WERI-Rb-1 (cell line): Measurements from ENCODE around the gene B3GLCT.

Experiments
- DNase-seq: peaks from one replicate; pipeline ENCODE4 v3.0.0-alpha.2; 2020
- H3K27ac ChIP-seq: fragments of 250-450 bp; sonication (Bioruptor Pico); 2 replicates; pipeline ENCODE4 v1.5.1; 2020; ENCODE audit warnings: mild to moderate bottlenecking, moderate library complexity
- H3K27me3 ChIP-seq: fragments of 250-450 bp; sonication (Bioruptor Pico); 2 replicates; pipeline ENCODE4 v1.5.1; 2021; ENCODE audit warnings: mild to moderate bottlenecking, low read depth, moderate library complexity; ENCODE audit not compliant: insufficient read depth, severe bottlenecking
- H3K36me3 ChIP-seq: fragments of 250-450 bp; sonication (Bioruptor Pico); 2 replicates; pipeline ENCODE4 v1.5.1; 2020; ENCODE audit warnings: mild to moderate bottlenecking, moderate library complexity
- H3K4me3 ChIP-seq: 2 replicates; pipeline ENCODE4 v1.5.1; 2011; ENCODE audit warnings: low read depth, mild to moderate bottlenecking, control low read depth, low read length
- H3K9me3 ChIP-seq: fragments of 250-450 bp; sonication (Bioruptor Pico); 2 replicates; pipeline ENCODE4 v1.5.1; 2021; ENCODE audit warnings: mild to moderate bottlenecking, moderate library complexity; ENCODE audit not compliant: severe bottlenecking
- TF ChIP-seq, protein P1 (sequence below): IDR thresholded peaks from 2 replicates; pipeline ENCODE4 v1.5.1; 2011; ENCODE audit warnings: low read depth, mild to moderate bottlenecking, control low read depth, inconsistent platforms, low read length

B3GLCT gene

GRCh38 chr13:31242916-31243315, 43.1 kb downstream of the B3GLCT start:
- H3K4me3 ChIP-seq, result no peak overlapping the region
- H3K36me3 ChIP-seq, result no peaks in the 10 kb centered on the region
- TF ChIP-seq, protein P1, sequence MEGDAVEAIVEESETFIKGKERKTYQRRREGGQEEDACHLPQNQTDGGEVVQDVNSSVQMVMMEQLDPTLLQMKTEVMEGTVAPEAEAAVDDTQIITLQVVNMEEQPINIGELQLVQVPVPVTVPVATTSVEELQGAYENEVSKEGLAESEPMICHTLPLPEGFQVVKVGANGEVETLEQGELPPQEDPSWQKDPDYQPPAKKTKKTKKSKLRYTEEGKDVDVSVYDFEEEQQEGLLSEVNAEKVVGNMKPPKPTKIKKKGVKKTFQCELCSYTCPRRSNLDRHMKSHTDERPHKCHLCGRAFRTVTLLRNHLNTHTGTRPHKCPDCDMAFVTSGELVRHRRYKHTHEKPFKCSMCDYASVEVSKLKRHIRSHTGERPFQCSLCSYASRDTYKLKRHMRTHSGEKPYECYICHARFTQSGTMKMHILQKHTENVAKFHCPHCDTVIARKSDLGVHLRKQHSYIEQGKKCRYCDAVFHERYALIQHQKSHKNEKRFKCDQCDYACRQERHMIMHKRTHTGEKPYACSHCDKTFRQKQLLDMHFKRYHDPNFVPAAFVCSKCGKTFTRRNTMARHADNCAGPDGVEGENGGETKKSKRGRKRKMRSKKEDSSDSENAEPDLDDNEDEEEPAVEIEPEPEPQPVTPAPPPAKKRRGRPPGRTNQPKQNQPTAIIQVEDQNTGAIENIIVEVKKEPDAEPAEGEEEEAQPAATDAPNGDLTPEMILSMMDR, result no peak
- H3K27ac ChIP-seq, result no peak overlapping the region
- DNase-seq, result no peak
- no peaks in the 10 kb centered on the region for H3K27me3 ChIP-seq
- no peaks in the 10 kb centered on the region for H3K9me3 ChIP-seq

- DNase-seq, result no peak
- Histone ChIP-seq H3K36me3 (no peaks in the 10 kb centered on the region), H3K4me3 (no peak overlapping the region), H3K27ac (no peak overlapping the region), H3K9me3 (no peaks in the 10 kb centered on the region), H3K27me3 (no peaks in the 10 kb centered on the region)
- TF ChIP-seq, protein P1, result no peak
These were observed 46.0 kb downstream of the B3GLCT start for GRCh38 chr13:31245598-31246373.

DNA sequence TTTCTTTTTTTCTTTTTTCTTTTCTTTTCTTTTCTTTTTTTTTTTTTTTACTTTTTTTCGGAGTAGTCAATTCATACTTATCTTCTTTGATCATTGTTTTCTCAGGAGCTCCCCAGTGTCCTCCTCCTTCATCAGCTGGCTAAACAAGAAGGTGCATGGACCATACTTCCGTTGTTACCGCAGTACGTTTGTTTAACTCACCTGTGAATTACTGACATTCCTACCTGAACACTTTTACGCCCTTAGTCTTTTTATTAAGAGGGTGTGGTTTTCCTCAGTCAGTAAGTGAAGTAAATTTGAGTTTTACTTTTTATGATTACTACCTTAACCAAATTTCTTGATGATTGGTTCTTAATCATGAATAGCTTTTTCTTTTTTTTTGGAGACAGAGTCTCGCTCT, 47.1 kb downstream of the B3GLCT start:
- TF ChIP-seq, protein P1, result no peak
- Histone ChIP-seq H3K9me3 (no peaks in the 10 kb centered on the region), H3K27ac (no peak overlapping the region), H3K27me3 (no peaks in the 10 kb centered on the region), H3K36me3 (no peaks in the 10 kb centered on the region), H3K4me3 (no peak overlapping the region)
- no peak for DNase-seq

DNA sequence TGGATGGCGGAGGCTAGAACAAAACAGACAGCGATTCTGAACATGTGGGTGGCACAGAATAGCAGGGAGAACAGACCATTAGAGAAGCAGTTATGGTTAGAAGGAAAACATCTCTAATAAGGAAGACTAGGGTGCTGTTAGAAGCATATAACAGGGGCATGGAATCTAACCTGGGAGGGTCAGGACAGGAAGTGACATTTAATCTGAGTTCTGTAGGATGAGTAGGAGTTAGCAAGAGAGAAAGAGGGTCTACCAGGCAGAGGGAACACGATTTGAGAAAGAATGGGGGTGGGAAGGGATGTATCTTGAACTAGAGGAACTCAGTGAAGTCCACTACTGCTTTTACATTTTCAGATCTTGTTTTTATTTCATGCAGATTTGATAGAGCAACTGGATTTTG, 48.6 kb downstream of the B3GLCT start:
- DNase-seq, result no peak

DNA sequence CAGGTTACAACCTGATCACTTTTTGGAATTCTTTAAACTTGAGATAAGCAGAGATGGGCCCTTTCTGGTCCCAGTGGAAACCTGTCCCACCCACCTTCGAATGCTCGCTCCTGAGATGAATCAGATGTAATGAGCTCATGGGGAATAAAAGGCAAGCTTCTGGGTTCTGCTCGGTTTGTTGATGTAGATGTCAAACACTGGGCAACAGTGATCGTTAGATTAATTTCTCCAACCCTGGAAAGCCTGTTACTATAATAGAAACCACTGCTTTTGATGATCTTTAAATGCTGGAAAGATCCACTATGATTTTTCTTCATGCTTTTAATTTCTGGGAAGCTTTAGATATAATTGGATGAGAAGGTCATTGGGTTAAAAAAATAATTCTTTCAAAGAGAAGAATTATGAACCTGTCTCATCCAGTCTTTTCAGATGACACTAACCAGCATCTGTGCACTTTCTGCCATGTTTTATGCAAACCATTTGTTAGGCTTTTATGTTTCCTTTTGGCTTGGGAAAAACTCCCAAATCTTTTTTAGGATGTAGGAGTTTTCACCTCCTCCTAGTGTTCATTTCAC, 49.3 kb downstream of the B3GLCT start:
- H3K4me3 ChIP-seq, result no peak overlapping the region
- no peaks in the 10 kb centered on the region for H3K9me3 ChIP-seq
- no peak for DNase-seq
- H3K27me3 ChIP-seq, result no peaks in the 10 kb centered on the region
- H3K36me3 ChIP-seq, result no peaks in the 10 kb centered on the region
- TF ChIP-seq, protein P1, result no peak
- no peak overlapping the region for H3K27ac ChIP-seq

More for the DNA sequence above, 48.6 kb downstream of the B3GLCT start:
- H3K4me3 ChIP-seq, result no peak overlapping the region
- H3K27ac ChIP-seq, result no peak overlapping the region
- TF ChIP-seq, protein P1, result no peak
- H3K36me3 ChIP-seq, result no peaks in the 10 kb centered on the region
- H3K9me3 ChIP-seq, result no peaks in the 10 kb centered on the region
- no peaks in the 10 kb centered on the region for H3K27me3 ChIP-seq
